Peyer's patch (tissue), 4 donors: ENCODE data around the gene ALOXE3. TPM values are rescaled to one million over a fixed set of nuclear protein-coding genes. Genes with fewer than 3 reads are reported as not detected.
"Not testable (repeated sequence)": the region's sequence is repeated elsewhere in the genome, so short reads cannot be mapped to it uniquely, and the experiment has no call there.

Experiments used
- DNase-seq, 3 donors: peaks; one replicate each; pipeline ENCODE4 v3.0.0-alpha.2; 2017 to 2019
- H3K27ac ChIP-seq, 4 donors: fragments of 200-600 bp; sonication (generic); one replicate each; pipeline ENCODE4 v1.5.1; 2016 to 2019
- H3K27me3 ChIP-seq, 2 donors: fragments of 200-600 bp; sonication (generic); one replicate each; pipeline ENCODE4 v1.5.1; 2019
- H3K36me3 ChIP-seq, 3 donors: fragments of 200-600 bp; sonication (generic); one replicate each; pipeline ENCODE4 v1.5.1; 2016 to 2019
- H3K4me1 ChIP-seq, 4 donors: fragments of 200-600 bp; sonication (generic); one replicate each; pipeline ENCODE4 v1.5.1; 2016 to 2019
- H3K4me3 ChIP-seq, 4 donors: fragments of 200-600 bp; sonication (generic); 1 replicate in 3 of 4; 2 replicates in 1 of 4; pipeline ENCODE4 v1.5.1; 2016 to 2019; ENCODE audit warnings: mild to moderate bottlenecking in 1 of 4
- H3K9me3 ChIP-seq, 4 donors: fragments of 200-600 bp; sonication (generic); one replicate each; pipeline ENCODE4 v1.5.1; 2016 to 2019; ENCODE audit warnings: mild to moderate bottlenecking in 1 of 4
- CTCF ChIP-seq, 6 experiments: fragments of 450-650 bp in 4 of 6; fragments of 200-600 bp in 2 of 6; sonication (generic) in 1 of 6; IDR thresholded peaks; one replicate each; pipeline ENCODE4 v1.5.1; 2017 to 2019; ENCODE audit warnings: antibody characterized with exemption in 6 of 6, mild to moderate bottlenecking in 3 of 6, moderate library complexity in 1 of 6
- POLR2A ChIP-seq, 2 donors: fragments of 450-650 bp; IDR thresholded peaks; one replicate each; pipeline ENCODE4 v1.5.1; 2017; ENCODE audit warnings: antibody characterized with exemption in 2 of 2, mild to moderate bottlenecking in 2 of 2, moderate library complexity in 2 of 2
- total RNA-seq, 4 donors: library from RNA; depleted of rRNA; stranded (reverse); fragments of >200 nt; gene quantifications; one replicate each; pipeline ENCODE4 v1.1.0, GENCODE V29; 2016

The ALOXE3 gene
- total RNA-seq, 4 donors from 2014 or later: not detected

DNA sequence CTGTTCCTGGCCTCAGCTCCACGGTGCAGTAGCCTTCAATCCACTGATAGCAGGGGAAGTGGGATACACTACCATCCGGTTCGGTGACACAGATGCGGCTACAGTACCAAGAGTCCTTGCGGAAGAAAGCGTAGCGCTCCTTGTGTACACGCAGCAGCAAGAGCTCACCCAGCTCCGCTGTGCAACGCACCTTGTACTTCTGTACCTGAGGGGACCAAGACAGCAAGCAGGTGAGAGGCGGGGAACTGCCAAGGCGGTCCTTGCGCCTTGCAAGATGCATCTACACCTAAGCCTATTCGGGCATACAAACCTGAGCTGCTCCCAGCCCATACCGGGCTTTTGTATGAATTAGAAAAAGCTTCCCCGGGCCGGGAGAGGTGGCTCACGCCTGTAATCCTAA, 1.5 kb downstream of the ALOXE3 start:
- H3K36me3 ChIP-seq: no peaks in the 10 kb centered on the region
- TF ChIP-seq POLR2A (IDR thresholded peaks at IDR 0.05) (no peak), CTCF (IDR thresholded peaks at IDR 0.05) (no peak)
- no peak for DNase-seq
- peaks cover 0 to 35% of the 10 kb centered on the region in 2 donors for H3K27me3 ChIP-seq
- no peaks in the 10 kb centered on the region for H3K9me3 ChIP-seq
- no peak overlapping the region for H3K27ac ChIP-seq
- peaks cover 0 to 36% (median 26%) of the 10 kb centered on the region in 4 donors for H3K4me1 ChIP-seq
- H3K4me3 ChIP-seq: no peak overlapping the region

GRCh38 chr17:8110907-8111306, 7.4 kb downstream of the ALOXE3 start:
- TF ChIP-seq POLR2A (IDR thresholded peaks at IDR 0.05) (no peak), CTCF (IDR thresholded peaks at IDR 0.05) (no peak)
- DNase-seq: no peak
- Histone ChIP-seq H3K27ac (no peak overlapping the region), H3K4me3 (no peak overlapping the region), H3K36me3 (no peaks in the 10 kb centered on the region), H3K9me3 (no peaks in the 10 kb centered on the region), H3K4me1 (peaks cover 0 to 9% (median 4%) of the 10 kb centered on the region in 4 donors), H3K27me3 (peaks cover 0 to 18% of the 10 kb centered on the region in 2 donors)

DNA sequence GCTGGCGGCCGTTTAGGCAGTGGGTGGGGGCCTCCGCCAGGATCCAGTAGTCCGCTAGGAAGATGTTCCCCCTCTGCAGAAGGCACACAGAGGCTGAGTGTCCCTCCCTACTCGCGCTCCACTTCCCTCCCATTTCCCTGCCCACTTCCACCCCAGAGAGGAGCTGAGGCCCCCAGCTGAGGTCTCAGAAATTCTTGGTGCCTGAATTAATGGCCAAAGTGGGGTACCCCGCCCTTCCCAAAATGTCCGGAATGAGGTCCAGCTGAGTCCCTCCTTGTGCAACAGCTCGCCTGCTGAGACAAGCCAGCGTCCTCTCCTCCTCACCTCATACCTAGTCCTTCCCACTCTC, 7.9 kb downstream of the ALOXE3 start:
- Histone ChIP-seq H3K4me1 (peaks cover 0 to 9% (median 4%) of the 10 kb centered on the region in 4 donors), H3K9me3 (no peaks in the 10 kb centered on the region), H3K27me3 (peaks cover 0 to 15% of the 10 kb centered on the region in 2 donors), H3K4me3 (peak overlapping the region in 3 of 4 donors; percentile 41 to 45 (median 45)), H3K36me3 (no peaks in the 10 kb centered on the region), H3K27ac (no peak overlapping the region)
- no peak for TF ChIP-seq CTCF (IDR thresholded peaks at IDR 0.05)
- TF ChIP-seq POLR2A (IDR thresholded peaks at IDR 0.05): no peak
- DNase-seq: no peak

DNA sequence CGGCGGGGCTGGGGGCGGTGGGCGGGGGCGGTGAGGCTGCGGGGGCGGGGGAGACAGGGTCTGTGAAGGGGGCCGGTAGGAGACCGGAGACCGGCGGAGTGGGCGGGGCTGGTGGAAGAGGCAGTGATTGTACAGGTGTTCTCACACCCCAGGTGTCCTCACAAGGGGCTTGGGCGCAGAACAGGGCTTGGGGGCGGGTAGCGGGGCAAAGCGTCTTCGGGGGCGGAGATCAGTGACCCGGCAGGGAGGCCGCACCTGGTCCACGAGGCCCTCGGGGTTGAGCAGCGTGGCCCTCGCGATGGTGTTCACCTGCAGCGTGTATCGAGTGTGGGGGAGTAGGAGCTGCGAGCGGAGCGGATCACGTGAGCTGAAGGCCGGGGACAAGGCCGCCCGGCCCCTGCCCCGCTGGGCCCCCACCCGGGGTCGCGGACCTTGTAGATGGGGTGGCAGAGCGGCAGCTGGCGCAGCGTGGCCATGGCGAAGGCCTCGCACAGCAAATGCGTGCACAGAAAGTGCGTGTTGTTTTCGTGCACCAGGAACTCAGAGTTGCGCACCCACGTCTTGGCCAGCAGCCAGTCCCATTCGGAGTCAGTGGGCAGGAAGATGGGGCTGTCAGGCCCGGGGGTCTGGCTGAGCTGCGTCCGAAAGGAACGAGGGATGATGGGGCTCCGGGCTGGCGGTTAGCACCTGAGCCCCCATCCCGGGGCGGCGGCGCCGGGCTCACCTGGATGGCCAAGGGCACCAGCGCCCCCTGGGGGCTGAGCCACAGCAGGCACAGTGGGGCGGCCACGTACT, 8.5 kb downstream of the ALOXE3 start:
- Histone ChIP-seq H3K36me3 (no peaks in the 10 kb centered on the region), H3K27ac (peak overlapping the region in 1 of 4 donors; percentile 21), H3K4me1 (peaks cover 0 to 9% (median 4%) of the 10 kb centered on the region in 4 donors), H3K27me3 (peaks cover 0 to 15% of the 10 kb centered on the region in 2 donors), H3K4me3 (peak overlapping the region; percentile 31 to 45 (median 43)), H3K9me3 (no peaks in the 10 kb centered on the region)
- TF ChIP-seq POLR2A (IDR thresholded peaks at IDR 0.05) (no peak), CTCF (IDR thresholded peaks at IDR 0.05) (peak; percentile 77 to 94 (median 84))
- peak; percentile 84 to 89 (median 85) for DNase-seq

- no peaks in the 10 kb centered on the region for H3K9me3 ChIP-seq
- H3K27me3 ChIP-seq: peaks cover 0 to 15% of the 10 kb centered on the region in 2 donors
- TF ChIP-seq POLR2A (IDR thresholded peaks at IDR 0.05) (no peak), CTCF (IDR thresholded peaks at IDR 0.05) (no peak)
- no peak overlapping the region for H3K27ac ChIP-seq
- H3K4me1 ChIP-seq: peaks cover 0 to 9% (median 4%) of the 10 kb centered on the region in 4 donors
- no peak for DNase-seq
- H3K4me3 ChIP-seq: no peak overlapping the region
- H3K36me3 ChIP-seq: no peaks in the 10 kb centered on the region
Measured at GRCh38 chr17:8108972-8109660, 9.2 kb downstream of the ALOXE3 start.

GRCh38 chr17:8106980-8107379, 11.3 kb downstream of the ALOXE3 start:
- not testable (repeated sequence) for DNase-seq, H3K4me3 ChIP-seq, H3K27ac ChIP-seq, H3K36me3 ChIP-seq, H3K9me3 ChIP-seq, H3K4me1 ChIP-seq
- H3K27me3 ChIP-seq: peaks cover 0 to 11% of the 10 kb centered on the region in 2 donors
